PC-3 (cell line): ENCODE results near the gene GNB5. TPM values are rescaled to one million over a fixed set of nuclear protein-coding genes. Genes with fewer than 3 reads are reported as not detected.

Experiments
- ATAC-seq: fragments of 200-7000 bp; cut with Tn5 transposase; 2 replicates; pipeline ENCODE4 v1.9.1; 2020; ENCODE audit warnings: mild to moderate bottlenecking, moderate library complexity
- BruUV-seq: library from RNA; stranded (reverse); fragments of 400-500 nt; replicated peaks from 2 replicates; lab custom pipeline; 2021; lab: Mats Ljungman, UMichigan
- CTCF ChIA-PET: fragments of 300-600 bp; sonication (Branson Sonifier 250); formaldehyde crosslinking; loops from one replicate; lab custom pipeline; 2022; ENCODE audit warnings: antibody characterized with exemption; lab: Charles Lee
- POLR2A ChIA-PET: fragments of 300-600 bp; sonication (Branson Sonifier 250); formaldehyde crosslinking; loops from one replicate; lab custom pipeline; 2022; ENCODE audit warnings: antibody characterized with exemption; ENCODE audit not compliant: unreplicated experiment; lab: Charles Lee
- DNase-seq: peaks from one replicate; pipeline ENCODE4 v3.0.0-alpha.2; 2015
- H2AFZ ChIP-seq: fragments of 300-600 bp; sonication (generic); 2 replicates; pipeline ENCODE4 v1.6.0; 2016; ENCODE audit warnings: antibody characterized with exemption, low read length
- H3F3A ChIP-seq: fragments of 300-600 bp; sonication (generic); one replicate; pipeline ENCODE4 v1.6.0; 2017; ENCODE audit warnings: antibody characterized with exemption, low read length, control low read depth, mild to moderate bottlenecking; ENCODE audit not compliant: unreplicated experiment
- H3K27ac ChIP-seq: fragments of 300-600 bp; sonication (generic); 2 replicates; pipeline ENCODE4 v1.5.1; 2016; ENCODE audit warnings: mild to moderate bottlenecking, low read length
- H3K27me3 ChIP-seq: fragments of 300-600 bp; sonication (generic); 2 replicates; pipeline ENCODE4 v1.6.1; 2016; ENCODE audit warnings: low read length, mixed read lengths
- H3K36me3 ChIP-seq: fragments of 300-600 bp; sonication (generic); 2 replicates; pipeline ENCODE4 v1.6.1; 2016; ENCODE audit warnings: low read depth, mixed run types, low read length, mixed read lengths
- H3K4me1 ChIP-seq: fragments of 300-600 bp; sonication (generic); 2 replicates; pipeline ENCODE4 v1.5.1; 2016; ENCODE audit warnings: low read length; ENCODE audit not compliant: insufficient read depth
- H3K4me2 ChIP-seq: fragments of 300-600 bp; sonication (generic); 2 replicates; pipeline ENCODE4 v1.6.0; 2016; ENCODE audit warnings: low read length
- H3K4me3 ChIP-seq: fragments of 300-600 bp; sonication (generic); 2 replicates; pipeline ENCODE4 v1.5.1; 2016; ENCODE audit warnings: mild to moderate bottlenecking, low read length, mixed read lengths
- H3K79me2 ChIP-seq: fragments of 300-600 bp; sonication (generic); 2 replicates; pipeline ENCODE4 v1.6.1; 2017; ENCODE audit warnings: low read length, mixed read lengths
- H3K9ac ChIP-seq: fragments of 300-600 bp; sonication (generic); 2 replicates; pipeline ENCODE4 v1.6.0; 2016; ENCODE audit warnings: mild to moderate bottlenecking, low read length
- H3K9me2 ChIP-seq: fragments of 300-600 bp; sonication (generic); replicated peaks from 2 replicates; pipeline ENCODE4 v1.6.1; 2016; ENCODE audit warnings: mixed run types, low read length, mixed read lengths
- H3K9me3 ChIP-seq: fragments of 300-600 bp; sonication (generic); 2 replicates; pipeline ENCODE4 v1.6.1; 2016; ENCODE audit warnings: low read length, mixed read lengths
- H4K20me1 ChIP-seq: fragments of 300-600 bp; sonication (generic); 2 replicates; pipeline ENCODE4 v1.6.1; 2016; ENCODE audit warnings: low read length, mixed read lengths
- EZH2 ChIP-seq: fragments of 300-600 bp; sonication (generic); IDR thresholded peaks from one replicate; pipeline ENCODE4 v1.6.1; 2017; ENCODE audit warnings: antibody characterized with exemption, mild to moderate bottlenecking, low read length; ENCODE audit not compliant: unreplicated experiment
- EZH2phosphoT487 ChIP-seq: fragments of 300-600 bp; sonication (generic); IDR thresholded peaks from 2 replicates; pipeline ENCODE4 v1.6.1; 2018; ENCODE audit warnings: mild to moderate bottlenecking, antibody characterized with exemption, low read length, borderline replicate concordance
- intact Hi-C: fragments of 100-400 bp; cut with micrococcal nuclease; formaldehyde crosslinking; loops from 2 replicates; pipeline ENCODE4 v1.9.0; 2023
- total RNA-seq: library from RNA; depleted of rRNA; stranded (reverse); fragments of >200 nt; gene quantifications from 2 replicates; pipeline ENCODE4 v1.2.3, GENCODE V29; 2014
- TF ChIP-seq, protein P1 (sequence below): fragments of 300-600 bp; sonication (generic); conservative IDR thresholded peaks from 2 replicates; pipeline ENCODE4 v1.5.1; 2017; ENCODE audit warnings: antibody characterized with exemption, low read depth, mild to moderate bottlenecking, low read length

The GNB5 gene
- total RNA-seq, 1 experiment from 2014 or later, result 49.3 TPM

DNA sequence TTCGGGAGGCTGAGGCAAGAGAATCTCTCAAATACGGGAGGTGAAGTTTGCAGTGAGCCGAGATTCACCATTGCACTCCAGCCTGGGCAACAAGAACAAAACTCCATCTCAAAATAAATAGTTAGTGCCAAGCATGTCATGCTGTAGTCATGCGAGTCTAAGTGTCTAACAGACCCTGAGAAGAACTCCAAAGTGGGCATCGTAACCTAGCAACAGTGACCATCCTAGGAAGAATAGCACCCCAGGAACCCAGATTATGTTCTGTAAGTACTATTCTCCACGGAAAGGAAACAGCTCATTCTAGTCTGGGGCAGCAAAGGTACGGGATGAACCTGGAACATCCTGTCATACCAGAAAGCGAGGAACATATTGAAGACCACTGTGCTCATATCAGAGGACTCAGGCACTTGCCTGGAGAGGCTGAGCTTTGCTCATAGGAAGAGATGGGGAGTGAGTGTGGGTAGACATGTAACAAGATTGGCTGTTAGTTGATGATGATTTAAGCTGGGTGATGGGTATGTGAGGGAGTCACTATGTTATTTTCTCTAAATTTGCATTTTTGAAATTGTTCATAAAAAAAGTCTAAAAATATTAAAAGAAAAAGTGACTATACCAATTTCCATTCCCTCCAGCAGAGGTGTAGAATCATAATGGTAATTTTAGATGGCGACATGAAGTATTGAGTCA is 110.3 kb downstream of the GNB5 start:
- DNase-seq (no peak), ATAC-seq (no peak)
- intact Hi-C loops, result loop anchor here (2.0 kb wide), 1 partner anchor 60 kb away; no protein-coding TSS in a partner anchor
- Histone ChIP-seq H3K9me3 (no peaks in the 10 kb centered on the region), H4K20me1 (no peaks in the 10 kb centered on the region), H3K4me2 (no peak overlapping the region), H3K79me2 (no peaks in the 10 kb centered on the region), H3K9me2 (no peaks in the 10 kb centered on the region), H3K36me3 (no peaks in the 10 kb centered on the region), H3K27ac (no peak overlapping the region), H3K4me3 (no peak overlapping the region), H3K4me1 (peaks cover 22% of the 10 kb centered on the region), H3F3A (no peaks in the 10 kb centered on the region), H3K27me3 (no peaks in the 10 kb centered on the region), H3K9ac (no peak overlapping the region), H2AFZ (no peak overlapping the region)
- POLR2A ChIA-PET, result interaction anchor here (0.6 to 0.7 kb wide), 4 partner anchors 31 to 716 kb away, joined by 3 to 5 read pairs (median 4); no protein-coding TSS in a partner anchor
- no peak for TF ChIP-seq EZH2phosphoT487
- no peak for TF ChIP-seq EZH2
- TF ChIP-seq, protein P1, sequence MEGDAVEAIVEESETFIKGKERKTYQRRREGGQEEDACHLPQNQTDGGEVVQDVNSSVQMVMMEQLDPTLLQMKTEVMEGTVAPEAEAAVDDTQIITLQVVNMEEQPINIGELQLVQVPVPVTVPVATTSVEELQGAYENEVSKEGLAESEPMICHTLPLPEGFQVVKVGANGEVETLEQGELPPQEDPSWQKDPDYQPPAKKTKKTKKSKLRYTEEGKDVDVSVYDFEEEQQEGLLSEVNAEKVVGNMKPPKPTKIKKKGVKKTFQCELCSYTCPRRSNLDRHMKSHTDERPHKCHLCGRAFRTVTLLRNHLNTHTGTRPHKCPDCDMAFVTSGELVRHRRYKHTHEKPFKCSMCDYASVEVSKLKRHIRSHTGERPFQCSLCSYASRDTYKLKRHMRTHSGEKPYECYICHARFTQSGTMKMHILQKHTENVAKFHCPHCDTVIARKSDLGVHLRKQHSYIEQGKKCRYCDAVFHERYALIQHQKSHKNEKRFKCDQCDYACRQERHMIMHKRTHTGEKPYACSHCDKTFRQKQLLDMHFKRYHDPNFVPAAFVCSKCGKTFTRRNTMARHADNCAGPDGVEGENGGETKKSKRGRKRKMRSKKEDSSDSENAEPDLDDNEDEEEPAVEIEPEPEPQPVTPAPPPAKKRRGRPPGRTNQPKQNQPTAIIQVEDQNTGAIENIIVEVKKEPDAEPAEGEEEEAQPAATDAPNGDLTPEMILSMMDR, result no peak
- CTCF ChIA-PET, result interaction anchor here (0.6 to 0.8 kb wide), 3 partner anchors 11 to 99 kb away, joined by 3 to 8 read pairs (median 3); no protein-coding TSS in a partner anchor
- BruUV-seq, result no TSS peak

DNA sequence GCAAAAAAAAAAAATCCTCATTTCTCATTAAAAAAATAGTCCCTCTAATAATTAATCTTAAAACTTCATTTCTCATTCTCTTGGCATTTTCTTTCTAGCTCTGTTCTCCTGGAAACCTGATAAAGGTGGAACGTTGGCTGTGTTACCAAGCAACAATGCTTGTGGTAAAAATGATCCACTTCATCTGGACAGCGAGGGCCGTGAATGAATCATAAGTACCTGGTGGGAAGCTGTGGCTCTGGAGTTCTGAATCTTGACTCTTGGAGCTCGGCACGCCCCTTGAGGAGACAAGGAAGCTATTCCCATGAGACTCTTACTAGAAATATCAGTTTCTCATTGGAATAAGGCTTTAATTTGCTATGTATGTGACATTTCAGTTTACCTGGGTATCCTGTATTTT is 111.2 kb downstream of the GNB5 start:
- DNase-seq (peak; percentile 78), ATAC-seq (peak; percentile 57)
- ChIA-PET CTCF (interaction anchor here (0.6 to 0.8 kb wide), 4 partner anchors 10 to 99 kb away, joined by 3 to 8 read pairs (median 6); no protein-coding TSS in a partner anchor), POLR2A (interaction anchor here (0.6 to 0.7 kb wide), 3 partner anchors 30 to 716 kb away, joined by 3 to 5 read pairs (median 5); no protein-coding TSS in a partner anchor)
- Histone ChIP-seq H3K4me2 (0 out of 2 replicates have a peak overlapping the region, but pooled peaks have one; percentile 5), H3K9ac (no peak overlapping the region), H3K27me3 (no peaks in the 10 kb centered on the region), H3K4me1 (peaks cover 22% of the 10 kb centered on the region), H3F3A (no peaks in the 10 kb centered on the region), H3K36me3 (no peaks in the 10 kb centered on the region), H3K9me3 (no peaks in the 10 kb centered on the region), H4K20me1 (no peaks in the 10 kb centered on the region), H3K4me3 (no peak overlapping the region), H3K27ac (peak overlapping the region; percentile 33; the same call in 1 of the 2 replicates), H3K9me2 (no peaks in the 10 kb centered on the region), H2AFZ (no peak overlapping the region), H3K79me2 (no peaks in the 10 kb centered on the region)
- TF ChIP-seq EZH2phosphoT487 (no peak), EZH2 (no peak)
- TF ChIP-seq, protein P1, result no peak
- no TSS peak for BruUV-seq
- intact Hi-C loops, result loop anchor here (2.0 kb wide), 1 partner anchor 61 kb away; no protein-coding TSS in a partner anchor
